Calu3 (cell line): ENCODE results near the gene KIF21A. TPM values are rescaled to one million over a fixed set of nuclear protein-coding genes. Genes with fewer than 3 reads are reported as not detected.
A peak's percentile ranks its signal among the peaks of the same experiment; 100 is the strongest.

ENCODE experiments used
- BruUV-seq: library from RNA; stranded (reverse); fragments of 400-500 nt; replicated peaks from 2 replicates; lab custom pipeline; 2021; lab: Mats Ljungman, UMichigan
- CTCF ChIA-PET: fragments of 300-600 bp; sonication (Branson Sonifier 250); formaldehyde crosslinking; loops from one replicate; lab custom pipeline; 2022; ENCODE audit warnings: antibody characterized with exemption; lab: Charles Lee
- DNase-seq: peaks from one replicate; pipeline ENCODE4 v3.0.0; 2022
- H3K27ac Mint-ChIP-seq: one replicate; pipeline ENCODE4 v1.8.0; 2022; ENCODE audit warnings: mixed read lengths; ENCODE audit not compliant: unreplicated experiment
- H3K27me3 Mint-ChIP-seq: one replicate; pipeline ENCODE4 v1.8.0; 2022; ENCODE audit warnings: mixed read lengths; ENCODE audit not compliant: unreplicated experiment
- H3K36me3 Mint-ChIP-seq: one replicate; pipeline ENCODE4 v1.8.0; 2022; ENCODE audit warnings: mild to moderate bottlenecking, moderate library complexity, mixed read lengths; ENCODE audit not compliant: insufficient read depth, unreplicated experiment
- H3K4me1 Mint-ChIP-seq: one replicate; pipeline ENCODE4 v1.8.0; 2022; ENCODE audit warnings: mild to moderate bottlenecking, low read depth, mixed read lengths; ENCODE audit not compliant: unreplicated experiment
- H3K4me3 Mint-ChIP-seq: one replicate; pipeline ENCODE4 v1.8.0; 2022; ENCODE audit warnings: mild to moderate bottlenecking, low read depth, moderate library complexity, mixed read lengths; ENCODE audit not compliant: unreplicated experiment
- H3K9me3 Mint-ChIP-seq: one replicate; pipeline ENCODE4 v1.8.0; 2022; ENCODE audit warnings: low read depth, mixed read lengths; ENCODE audit not compliant: unreplicated experiment
- CTCF ChIP-seq: fragments of 200-600 bp; IDR thresholded peaks from one replicate; pipeline ENCODE4 v1.8.0; 2022; ENCODE audit warnings: antibody characterized with exemption; ENCODE audit not compliant: unreplicated experiment
- intact Hi-C: fragments of 100-400 bp; cut with micrococcal nuclease; formaldehyde crosslinking; loops from one replicate; pipeline ENCODE4 v1.10.0; 2022; ENCODE audit not compliant: unreplicated experiment
- total RNA-seq: library from RNA; stranded (reverse); gene quantifications from 2 replicates; pipeline ENCODE4 v1.2.3, GENCODE V29; 2022

The KIF21A gene
- total RNA-seq, 1 experiment from 2014 or later, result 28.7 TPM

GRCh38 chr12:39431797-39432196 is 11.1 kb downstream of the KIF21A start:
- H3K27ac Mint-ChIP-seq, result no peak overlapping the region
- intact Hi-C loops, result no loop called here
- H3K27me3 Mint-ChIP-seq, result no peaks in the 10 kb centered on the region
- no peak for TF ChIP-seq CTCF
- no peaks in the 10 kb centered on the region for H3K36me3 Mint-ChIP-seq
- no TSS peak for BruUV-seq
- H3K4me3 Mint-ChIP-seq, result no peak overlapping the region
- CTCF ChIA-PET, result no interaction called here
- no peaks in the 10 kb centered on the region for H3K9me3 Mint-ChIP-seq
- DNase-seq, result no peak
- H3K4me1 Mint-ChIP-seq, result no peaks in the 10 kb centered on the region

GRCh38 chr12:39431002-39431796 is 11.7 kb downstream of the KIF21A start:
- CTCF ChIA-PET, result no interaction called here

GRCh38 chr12:39429809-39430208 is 13.1 kb downstream of the KIF21A start:
- no peak overlapping the region for H3K4me3 Mint-ChIP-seq
- CTCF ChIA-PET, result no interaction called here

More at GRCh38 chr12:39431002-39431796, 11.7 kb downstream of the KIF21A start:
- DNase-seq, result no peak
- no peak for TF ChIP-seq CTCF
- intact Hi-C loops, result no loop called here
- no TSS peak for BruUV-seq
- H3K36me3 Mint-ChIP-seq, result no peaks in the 10 kb centered on the region
- H3K27ac Mint-ChIP-seq, result no peak overlapping the region
- H3K27me3 Mint-ChIP-seq, result no peaks in the 10 kb centered on the region
- no peak overlapping the region for H3K4me3 Mint-ChIP-seq
- H3K4me1 Mint-ChIP-seq, result no peaks in the 10 kb centered on the region
- H3K9me3 Mint-ChIP-seq, result no peaks in the 10 kb centered on the region

GRCh38 chr12:39427360-39427808 is 15.5 kb downstream of the KIF21A start:
- DNase-seq, result no peak
- Mint-ChIP-seq H3K4me1 (no peaks in the 10 kb centered on the region), H3K36me3 (no peaks in the 10 kb centered on the region), H3K4me3 (no peak overlapping the region), H3K27me3 (no peaks in the 10 kb centered on the region), H3K9me3 (no peaks in the 10 kb centered on the region), H3K27ac (no peak overlapping the region)
- CTCF ChIA-PET, result no interaction called here
- no TSS peak for BruUV-seq
- intact Hi-C loops, result no loop called here
- TF ChIP-seq CTCF, result no peak

More at GRCh38 chr12:39429809-39430208, 13.1 kb downstream of the KIF21A start:
- no peak for DNase-seq
- intact Hi-C loops, result no loop called here
- Mint-ChIP-seq H3K27ac (peak overlapping the region; percentile 55), H3K9me3 (no peaks in the 10 kb centered on the region), H3K27me3 (no peaks in the 10 kb centered on the region), H3K36me3 (no peaks in the 10 kb centered on the region), H3K4me1 (no peaks in the 10 kb centered on the region)
- no peak for TF ChIP-seq CTCF
- no TSS peak for BruUV-seq
